Neural progenitor cell (in vitro differentiated cells): ENCODE measurements around the gene CFL2. TPM values are rescaled to one million over a fixed set of nuclear protein-coding genes. Genes with fewer than 3 reads are reported as not detected.

Source experiments
- DNase-seq: peaks from one replicate; pipeline ENCODE4 v3.0.0-alpha.2; 2016; ENCODE audit warnings: low spot score
- H2AFZ ChIP-seq: fragments of 200-600 bp; sonication (generic); replicated peaks from 2 replicates; pipeline ENCODE4 v1.6.1; 2016; ENCODE audit warnings: antibody characterized with exemption
- H3F3A ChIP-seq: fragments of 200-600 bp; sonication (generic); 2 replicates; pipeline ENCODE4 v1.6.1; 2016; ENCODE audit warnings: antibody characterized with exemption, low read depth
- H3K27ac ChIP-seq: fragments of 200-600 bp; sonication (generic); 2 replicates; pipeline ENCODE4 v1.5.1; 2016; ENCODE audit warnings: mild to moderate bottlenecking
- H3K27me3 ChIP-seq: fragments of 200-600 bp; sonication (generic); 2 replicates; pipeline ENCODE4 v1.6.1; 2016; ENCODE audit warnings: mild to moderate bottlenecking, moderate library complexity
- H3K36me3 ChIP-seq: fragments of 200-600 bp; sonication (generic); 2 replicates; pipeline ENCODE4 v1.5.1; 2016
- H3K4me1 ChIP-seq: fragments of 200-600 bp; sonication (generic); 2 replicates; pipeline ENCODE4 v1.6.1; 2016; ENCODE audit warnings: mixed run types
- H3K4me2 ChIP-seq: fragments of 200-600 bp; sonication (generic); 2 replicates; pipeline ENCODE4 v1.6.1; 2016
- H3K4me3 ChIP-seq: fragments of 200-600 bp; sonication (generic); 2 replicates; pipeline ENCODE4 v1.5.1; 2016
- H3K79me2 ChIP-seq: fragments of 200-600 bp; sonication (generic); 2 replicates; pipeline ENCODE4 v1.6.1; 2016; ENCODE audit warnings: low read depth
- H3K9ac ChIP-seq: fragments of 200-600 bp; sonication (generic); 2 replicates; pipeline ENCODE4 v1.6.1; 2016
- H3K9me3 ChIP-seq: fragments of 200-600 bp; sonication (generic); 2 replicates; pipeline ENCODE4 v1.5.1; 2016; ENCODE audit warnings: low read depth
- H4K20me1 ChIP-seq: fragments of 200-600 bp; sonication (generic); 2 replicates; pipeline ENCODE4 v1.6.1; 2016; ENCODE audit warnings: low read depth
- H3K27ac Mint-ChIP-seq: 3 replicates; pipeline ENCODE4 v1.8.0; 2021; ENCODE audit warnings: mixed read lengths
- H3K27me3 Mint-ChIP-seq: 2 replicates; pipeline ENCODE4 v1.8.0; 2022; ENCODE audit warnings: low read depth, mild to moderate bottlenecking, inconsistent platforms, moderate library complexity, mixed read lengths; ENCODE audit not compliant: insufficient read depth
- H3K36me3 Mint-ChIP-seq: 3 replicates; pipeline ENCODE4 v1.8.0; 2021; ENCODE audit warnings: mixed read lengths
- H3K4me1 Mint-ChIP-seq: 3 replicates; pipeline ENCODE4 v1.8.0; 2021; ENCODE audit warnings: mixed read lengths
- H3K4me3 Mint-ChIP-seq: 3 replicates; pipeline ENCODE4 v1.8.0; 2021; ENCODE audit warnings: mild to moderate bottlenecking, moderate library complexity, mixed read lengths
- H3K9me3 Mint-ChIP-seq: 3 replicates; pipeline ENCODE4 v1.8.0; 2020; ENCODE audit warnings: mixed read lengths
- EZH2 ChIP-seq: fragments of 200-600 bp; sonication (generic); IDR thresholded peaks from 2 replicates; pipeline ENCODE4 v1.6.1; 2017; ENCODE audit warnings: antibody characterized with exemption, mild to moderate bottlenecking, moderate library complexity
- EZH2phosphoT487 ChIP-seq: fragments of 200-600 bp; sonication (generic); IDR thresholded peaks from 2 replicates; pipeline ENCODE4 v1.6.1; 2017; ENCODE audit warnings: antibody characterized with exemption
- total RNA-seq: library from RNA; depleted of rRNA; stranded (reverse); fragments of >200 nt; gene quantifications from 2 replicates; pipeline ENCODE4 v1.2.3, GENCODE V29; 2015; ENCODE audit warnings: low replicate concordance
- TF ChIP-seq, protein P1 (sequence below): fragments of 200-600 bp; sonication (generic); IDR thresholded peaks from 2 replicates; pipeline ENCODE4 v1.5.1; 2017; ENCODE audit warnings: antibody characterized with exemption, mild to moderate bottlenecking

The CFL2 gene
- total RNA-seq, 1 donor from 2014 or later = 105 TPM

GRCh38 chr14:34671716-34672115 is 42.7 kb downstream of the CFL2 start:
- Histone ChIP-seq H3K27me3 (no peaks in the 10 kb centered on the region), H3K4me1 (no peaks in the 10 kb centered on the region), H3K79me2 (no peaks in the 10 kb centered on the region), H3K36me3 (no peaks in the 10 kb centered on the region), H3K27ac (no peak overlapping the region), H4K20me1 (no peaks in the 10 kb centered on the region), H2AFZ (no peak overlapping the region), H3K4me3 (no peak overlapping the region), H3K9ac (no peak overlapping the region), H3F3A (no peaks in the 10 kb centered on the region), H3K4me2 (no peak overlapping the region), H3K9me3 (no peaks in the 10 kb centered on the region)
- no peak for DNase-seq
- H3K36me3 Mint-ChIP-seq = no peaks in the 10 kb centered on the region
- no peak overlapping the region for H3K4me3 Mint-ChIP-seq
- H3K27ac Mint-ChIP-seq = no peak overlapping the region
- H3K27me3 Mint-ChIP-seq = no peaks in the 10 kb centered on the region
- H3K4me1 Mint-ChIP-seq = peaks cover 2% of the 10 kb centered on the region
- TF ChIP-seq EZH2phosphoT487 (no peak), EZH2 (no peak)
- TF ChIP-seq, protein P1, sequence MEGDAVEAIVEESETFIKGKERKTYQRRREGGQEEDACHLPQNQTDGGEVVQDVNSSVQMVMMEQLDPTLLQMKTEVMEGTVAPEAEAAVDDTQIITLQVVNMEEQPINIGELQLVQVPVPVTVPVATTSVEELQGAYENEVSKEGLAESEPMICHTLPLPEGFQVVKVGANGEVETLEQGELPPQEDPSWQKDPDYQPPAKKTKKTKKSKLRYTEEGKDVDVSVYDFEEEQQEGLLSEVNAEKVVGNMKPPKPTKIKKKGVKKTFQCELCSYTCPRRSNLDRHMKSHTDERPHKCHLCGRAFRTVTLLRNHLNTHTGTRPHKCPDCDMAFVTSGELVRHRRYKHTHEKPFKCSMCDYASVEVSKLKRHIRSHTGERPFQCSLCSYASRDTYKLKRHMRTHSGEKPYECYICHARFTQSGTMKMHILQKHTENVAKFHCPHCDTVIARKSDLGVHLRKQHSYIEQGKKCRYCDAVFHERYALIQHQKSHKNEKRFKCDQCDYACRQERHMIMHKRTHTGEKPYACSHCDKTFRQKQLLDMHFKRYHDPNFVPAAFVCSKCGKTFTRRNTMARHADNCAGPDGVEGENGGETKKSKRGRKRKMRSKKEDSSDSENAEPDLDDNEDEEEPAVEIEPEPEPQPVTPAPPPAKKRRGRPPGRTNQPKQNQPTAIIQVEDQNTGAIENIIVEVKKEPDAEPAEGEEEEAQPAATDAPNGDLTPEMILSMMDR = no peak
- H3K9me3 Mint-ChIP-seq = no peaks in the 10 kb centered on the region

DNA sequence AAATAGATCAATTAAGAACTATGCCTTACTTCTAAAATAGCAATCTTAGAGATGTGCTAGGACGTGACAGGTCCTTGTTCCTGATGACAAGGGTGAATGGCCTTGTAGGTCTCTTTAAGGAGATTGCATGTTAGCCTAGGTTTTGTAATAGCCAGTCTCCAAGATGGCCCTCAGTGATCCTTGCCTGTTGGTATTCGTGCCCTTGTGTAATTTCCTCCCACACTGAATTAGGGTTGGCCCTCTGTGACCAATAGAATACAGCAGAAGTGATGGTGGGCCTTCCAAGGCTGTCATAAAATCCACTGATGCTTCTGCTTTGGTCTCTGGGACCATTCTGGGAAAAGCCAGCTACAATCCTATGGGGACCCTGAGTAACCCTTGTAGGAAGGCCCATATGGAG is 46.3 kb downstream of the CFL2 start:
- TF ChIP-seq, protein P1 = no peak
- TF ChIP-seq EZH2 (no peak), EZH2phosphoT487 (no peak)
- Mint-ChIP-seq H3K4me3 (no peak overlapping the region), H3K27me3 (no peaks in the 10 kb centered on the region), H3K27ac (no peak overlapping the region), H3K4me1 (no peaks in the 10 kb centered on the region), H3K9me3 (no peaks in the 10 kb centered on the region), H3K36me3 (no peaks in the 10 kb centered on the region)
- Histone ChIP-seq H3F3A (no peaks in the 10 kb centered on the region), H3K9ac (no peak overlapping the region), H3K36me3 (no peaks in the 10 kb centered on the region), H3K27me3 (no peaks in the 10 kb centered on the region), H3K4me2 (no peak overlapping the region), H3K79me2 (no peaks in the 10 kb centered on the region), H3K9me3 (no peaks in the 10 kb centered on the region), H2AFZ (no peak overlapping the region), H3K4me1 (no peaks in the 10 kb centered on the region), H3K27ac (no peak overlapping the region), H4K20me1 (no peaks in the 10 kb centered on the region), H3K4me3 (no peak overlapping the region)
- no peak for DNase-seq

DNA sequence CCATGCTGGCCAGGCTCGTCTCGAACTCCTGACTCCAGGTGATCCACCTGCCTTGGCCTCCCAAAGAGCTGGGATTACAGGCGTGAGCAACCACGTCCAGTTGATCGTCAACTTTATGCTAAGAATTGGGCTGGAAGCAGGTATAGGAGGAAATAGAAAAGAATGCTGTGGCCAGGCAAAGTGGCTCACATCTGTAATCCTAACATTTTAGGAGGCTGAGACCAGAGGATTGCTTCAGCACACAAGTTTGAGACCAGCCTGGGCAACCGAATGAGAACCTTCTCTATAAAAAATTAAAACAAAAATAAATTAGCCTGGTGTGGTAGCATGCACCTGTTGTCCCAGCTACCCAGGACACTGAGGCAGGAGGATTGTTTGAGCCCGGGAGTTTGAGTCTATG is 47.4 kb downstream of the CFL2 start:
- Histone ChIP-seq H3K4me1 (no peaks in the 10 kb centered on the region), H3K9ac (no peak overlapping the region), H4K20me1 (no peaks in the 10 kb centered on the region), H2AFZ (no peak overlapping the region), H3K79me2 (no peaks in the 10 kb centered on the region), H3K4me2 (no peak overlapping the region), H3K27ac (no peak overlapping the region), H3K4me3 (no peak overlapping the region), H3K36me3 (no peaks in the 10 kb centered on the region), H3K27me3 (no peaks in the 10 kb centered on the region), H3F3A (no peaks in the 10 kb centered on the region), H3K9me3 (no peaks in the 10 kb centered on the region)
- TF ChIP-seq EZH2 (no peak), EZH2phosphoT487 (no peak)
- TF ChIP-seq, protein P1 = no peak
- Mint-ChIP-seq H3K4me3 (no peak overlapping the region), H3K36me3 (no peaks in the 10 kb centered on the region), H3K4me1 (no peaks in the 10 kb centered on the region), H3K27ac (no peak overlapping the region), H3K27me3 (no peaks in the 10 kb centered on the region), H3K9me3 (no peaks in the 10 kb centered on the region)
- DNase-seq = no peak
